ENCODE measurements around the gene COX6A1. TPM values are rescaled to one million over a fixed set of nuclear protein-coding genes. Genes with fewer than 3 reads are reported as not detected.
A peak's percentile ranks its signal among the peaks of the same experiment; 100 is the strongest.

The COX6A1 gene
- total and polyA plus RNA-seq, 2 of the 13 experiments (the other 11 are each of a cell fraction or from before 2014, with no cell fraction given), result 542 to 673 TPM

DNA sequence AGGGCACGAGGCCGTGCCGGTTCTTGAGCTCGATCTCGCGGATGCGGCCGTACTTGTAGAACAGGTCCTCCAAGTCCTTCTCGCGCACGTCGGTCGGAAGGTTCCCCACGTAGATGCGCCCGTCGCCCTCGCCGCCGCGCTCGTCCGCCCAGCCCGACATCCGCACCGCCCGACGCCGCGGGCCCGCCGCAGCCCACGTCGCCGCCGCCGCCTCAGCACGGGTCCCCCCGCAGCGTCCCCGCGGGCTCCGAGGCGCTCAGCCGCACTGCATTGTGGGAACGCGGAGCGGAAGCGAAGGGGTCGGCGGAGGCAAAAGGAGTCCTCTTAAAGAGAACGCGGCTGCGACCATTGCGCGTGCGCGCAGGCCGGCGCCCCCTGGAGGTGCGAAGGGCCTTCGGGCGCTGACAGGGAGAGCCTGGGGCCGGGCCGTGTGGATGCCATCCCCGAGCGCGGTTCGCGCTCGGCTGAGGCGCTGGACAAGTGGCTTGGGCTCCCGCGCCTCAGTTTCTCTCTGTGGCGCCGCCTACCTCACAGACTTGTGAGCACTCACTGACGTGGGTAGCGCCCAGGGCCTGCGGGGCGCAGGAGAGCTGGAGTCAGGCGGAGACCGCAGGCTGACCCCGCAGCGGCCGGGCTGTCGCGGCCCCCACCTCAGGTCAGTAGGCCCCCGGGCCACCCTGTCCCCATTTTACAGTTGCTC is 31.7 kb downstream of the COX6A1 start, which contains the start of gene SRSF9 (continued):
- TF ChIP-seq ZFP36 (IDR thresholded peaks at IDR 0.05; ENCODE audit: borderline replicate concordance, low read depth, low read length, partially characterized antibody) (no peak), ATF7 (IDR thresholded peaks at IDR 0.05) (no peak), ATF7 (CRISPR knock-in tag; IDR thresholded peaks at IDR 0.05) (no peak), SMARCC2 (IDR thresholded peaks at IDR 0.05) (no peak), MYNN (CRISPR knock-in tag; IDR thresholded peaks at IDR 0.05; ENCODE audit: low read depth) (no peak), RCOR2 (CRISPR knock-in tag; IDR thresholded peaks at IDR 0.05) (no peak), GATAD1 (CRISPR knock-in tag; IDR thresholded peaks at IDR 0.05) (peak; percentile 82), ZNF589 (CRISPR knock-in tag; conservative IDR thresholded peaks at IDR 0.05) (no peak), ZNF547 (CRISPR knock-in tag; IDR thresholded peaks at IDR 0.05) (peak; percentile 68), RORA (CRISPR knock-in tag; IDR thresholded peaks at IDR 0.05) (no peak), SMAD3 (CRISPR knock-in tag; IDR thresholded peaks at IDR 0.05) (0 out of 2 replicates have a peak, but pooled peaks have one; percentile 33), CHCHD3 (CRISPR knock-in tag; IDR thresholded peaks at IDR 0.05) (no peak), ZBTB21 (CRISPR knock-in tag; IDR thresholded peaks at IDR 0.05) (no peak), ZNF556 (CRISPR knock-in tag; IDR thresholded peaks at IDR 0.05; ENCODE audit: borderline replicate concordance) (peak; percentile 63; the same call in 1 of the 2 replicates), KDM5B (CRISPR knock-in tag; IDR thresholded peaks at IDR 0.05; ENCODE audit: borderline replicate concordance) (peak; percentile 65; the same call in 1 of the 2 replicates), ZNF557 (CRISPR knock-in tag; IDR thresholded peaks at IDR 0.05) (no peak), AHR (CRISPR knock-in tag; IDR thresholded peaks at IDR 0.05) (no peak; the same call in 1 of the 2 replicates), PHB2 (IDR thresholded peaks at IDR 0.05; ENCODE audit: partially characterized antibody) (no peak), ZFP36L1 (CRISPR knock-in tag; IDR thresholded peaks at IDR 0.05) (peak; percentile 84; the same call in 1 of the 2 replicates), POLR2AphosphoS5 (IDR thresholded peaks at IDR 0.05; ENCODE audit: low read depth, low read length) (peak; percentile 75), ZEB1 (IDR thresholded peaks at IDR 0.05; ENCODE audit: insufficient replicate concordance, low read depth) (peak; percentile 54)
- TF ChIP-seq, protein P1, sequence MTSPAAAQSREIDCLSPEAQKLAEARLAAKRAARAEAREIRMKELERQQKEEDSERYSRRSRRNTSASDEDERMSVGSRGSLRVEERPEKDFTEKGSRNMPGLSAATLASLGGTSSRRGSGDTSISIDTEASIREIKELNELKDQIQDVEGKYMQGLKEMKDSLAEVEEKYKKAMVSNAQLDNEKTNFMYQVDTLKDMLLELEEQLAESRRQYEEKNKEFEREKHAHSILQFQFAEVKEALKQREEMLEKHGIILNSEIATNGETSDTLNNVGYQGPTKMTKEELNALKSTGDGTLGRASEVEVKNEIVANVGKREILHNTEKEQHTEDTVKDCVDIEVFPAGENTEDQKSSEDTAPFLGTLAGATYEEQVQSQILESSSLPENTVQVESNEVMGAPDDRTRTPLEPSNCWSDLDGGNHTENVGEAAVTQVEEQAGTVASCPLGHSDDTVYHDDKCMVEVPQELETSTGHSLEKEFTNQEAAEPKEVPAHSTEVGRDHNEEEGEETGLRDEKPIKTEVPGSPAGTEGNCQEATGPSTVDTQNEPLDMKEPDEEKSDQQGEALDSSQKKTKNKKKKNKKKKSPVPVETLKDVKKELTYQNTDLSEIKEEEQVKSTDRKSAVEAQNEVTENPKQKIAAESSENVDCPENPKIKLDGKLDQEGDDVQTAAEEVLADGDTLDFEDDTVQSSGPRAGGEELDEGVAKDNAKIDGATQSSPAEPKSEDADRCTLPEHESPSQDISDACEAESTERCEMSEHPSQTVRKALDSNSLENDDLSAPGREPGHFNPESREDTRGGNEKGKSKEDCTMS (CRISPR knock-in tag; conservative IDR thresholded peaks at IDR 0.05), result no peak
- TF ChIP-seq, protein P2, sequence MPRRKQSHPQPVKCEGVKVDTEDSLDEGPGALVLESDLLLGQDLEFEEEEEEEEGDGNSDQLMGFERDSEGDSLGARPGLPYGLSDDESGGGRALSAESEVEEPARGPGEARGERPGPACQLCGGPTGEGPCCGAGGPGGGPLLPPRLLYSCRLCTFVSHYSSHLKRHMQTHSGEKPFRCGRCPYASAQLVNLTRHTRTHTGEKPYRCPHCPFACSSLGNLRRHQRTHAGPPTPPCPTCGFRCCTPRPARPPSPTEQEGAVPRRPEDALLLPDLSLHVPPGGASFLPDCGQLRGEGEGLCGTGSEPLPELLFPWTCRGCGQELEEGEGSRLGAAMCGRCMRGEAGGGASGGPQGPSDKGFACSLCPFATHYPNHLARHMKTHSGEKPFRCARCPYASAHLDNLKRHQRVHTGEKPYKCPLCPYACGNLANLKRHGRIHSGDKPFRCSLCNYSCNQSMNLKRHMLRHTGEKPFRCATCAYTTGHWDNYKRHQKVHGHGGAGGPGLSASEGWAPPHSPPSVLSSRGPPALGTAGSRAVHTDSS (CRISPR knock-in tag; conservative IDR thresholded peaks at IDR 0.05), result no peak; the same call in 1 of the 2 replicates
- TF ChIP-seq, protein P3, sequence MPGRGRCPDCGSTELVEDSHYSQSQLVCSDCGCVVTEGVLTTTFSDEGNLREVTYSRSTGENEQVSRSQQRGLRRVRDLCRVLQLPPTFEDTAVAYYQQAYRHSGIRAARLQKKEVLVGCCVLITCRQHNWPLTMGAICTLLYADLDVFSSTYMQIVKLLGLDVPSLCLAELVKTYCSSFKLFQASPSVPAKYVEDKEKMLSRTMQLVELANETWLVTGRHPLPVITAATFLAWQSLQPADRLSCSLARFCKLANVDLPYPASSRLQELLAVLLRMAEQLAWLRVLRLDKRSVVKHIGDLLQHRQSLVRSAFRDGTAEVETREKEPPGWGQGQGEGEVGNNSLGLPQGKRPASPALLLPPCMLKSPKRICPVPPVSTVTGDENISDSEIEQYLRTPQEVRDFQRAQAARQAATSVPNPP (CRISPR knock-in tag; IDR thresholded peaks at IDR 0.05), result peak; percentile 75
- TF ChIP-seq, protein P4, sequence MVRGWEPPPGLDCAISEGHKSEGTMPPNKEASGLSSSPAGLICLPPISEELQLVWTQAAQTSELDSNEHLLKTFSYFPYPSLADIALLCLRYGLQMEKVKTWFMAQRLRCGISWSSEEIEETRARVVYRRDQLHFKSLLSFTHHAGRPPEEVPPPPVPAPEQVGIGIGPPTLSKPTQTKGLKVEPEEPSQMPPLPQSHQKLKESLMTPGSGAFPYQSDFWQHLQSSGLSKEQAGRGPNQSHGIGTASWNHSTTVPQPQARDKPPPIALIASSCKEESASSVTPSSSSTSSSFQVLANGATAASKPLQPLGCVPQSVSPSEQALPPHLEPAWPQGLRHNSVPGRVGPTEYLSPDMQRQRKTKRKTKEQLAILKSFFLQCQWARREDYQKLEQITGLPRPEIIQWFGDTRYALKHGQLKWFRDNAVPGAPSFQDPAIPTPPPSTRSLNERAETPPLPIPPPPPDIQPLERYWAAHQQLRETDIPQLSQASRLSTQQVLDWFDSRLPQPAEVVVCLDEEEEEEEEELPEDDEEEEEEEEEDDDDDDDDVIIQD (CRISPR knock-in tag; IDR thresholded peaks at IDR 0.05; ENCODE audit: low read depth), result 0 out of 2 replicates have a peak, but pooled peaks have one; percentile 23

Measured in HepG2 (cell line).